ENCODE results near the gene LACTBL1.
A peak's percentile ranks its signal among the peaks of the same experiment; 100 is the strongest.
"Not testable (repeated sequence)": the region's sequence is repeated elsewhere in the genome, so short reads cannot be mapped to it uniquely, and the experiment has no call there.

Gene LACTBL1

DNA sequence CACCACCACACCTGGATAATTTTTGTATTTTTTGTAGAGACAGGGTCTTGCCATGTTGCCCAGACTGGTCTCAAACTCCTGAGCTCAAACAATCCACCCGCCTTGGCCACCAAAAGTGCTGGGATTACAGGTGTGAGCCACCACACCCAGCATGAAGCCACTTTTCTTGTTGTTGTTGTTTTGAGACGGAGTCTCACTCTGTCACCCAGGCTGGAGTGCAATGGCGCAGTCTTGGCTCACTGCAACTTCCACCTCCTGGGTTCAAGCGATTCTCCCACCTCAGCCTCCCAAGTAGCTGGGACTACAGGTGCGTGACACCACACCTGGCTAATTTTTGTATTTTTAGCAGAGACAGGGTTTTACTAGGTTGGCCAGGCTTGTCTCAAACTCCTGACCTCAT lies 27.5 kb downstream of the LACTBL1 start:
- DNase-seq: not testable (repeated sequence)

- no peak for DNase-seq
These were observed 28.2 kb downstream of the LACTBL1 start for GRCh38 chr1:22944346-22945055.

DNA sequence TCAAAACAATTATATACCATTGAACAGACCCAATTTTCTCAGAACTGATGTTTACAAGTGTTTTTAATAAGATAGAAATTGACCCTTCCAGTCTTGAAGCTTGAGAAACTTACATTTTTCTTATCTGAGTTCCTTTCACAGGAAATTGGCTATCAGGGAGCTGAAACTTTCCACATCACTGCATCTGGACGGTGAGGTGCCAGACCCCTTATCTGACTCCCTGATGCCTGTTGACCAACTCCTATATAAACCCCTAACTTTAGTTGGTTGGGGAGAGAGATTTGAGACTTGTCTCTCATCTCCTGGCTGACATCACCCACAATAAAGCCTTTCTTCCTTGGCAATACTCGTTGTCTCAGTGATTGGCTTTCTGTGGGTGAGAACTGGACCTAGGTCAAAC lies 31.4 kb downstream of the LACTBL1 start:
- DNase-seq: no peak

GRCh38 chr1:22936681-22937080 lies 36.0 kb downstream of the LACTBL1 start:
- no peak for DNase-seq

- no peak for DNase-seq
These were observed 37.2 kb downstream of the LACTBL1 start for GRCh38 chr1:22935433-22935832.

- DNase-seq: no peak
These were observed 39.7 kb downstream of the LACTBL1 start for GRCh38 chr1:22932803-22933470.

GRCh38 chr1:22930240-22930912 lies 42.3 kb downstream of the LACTBL1 start:
- DNase-seq: peak in 28 of 56 donors; percentile 8 to 63 (median 24)

DNA sequence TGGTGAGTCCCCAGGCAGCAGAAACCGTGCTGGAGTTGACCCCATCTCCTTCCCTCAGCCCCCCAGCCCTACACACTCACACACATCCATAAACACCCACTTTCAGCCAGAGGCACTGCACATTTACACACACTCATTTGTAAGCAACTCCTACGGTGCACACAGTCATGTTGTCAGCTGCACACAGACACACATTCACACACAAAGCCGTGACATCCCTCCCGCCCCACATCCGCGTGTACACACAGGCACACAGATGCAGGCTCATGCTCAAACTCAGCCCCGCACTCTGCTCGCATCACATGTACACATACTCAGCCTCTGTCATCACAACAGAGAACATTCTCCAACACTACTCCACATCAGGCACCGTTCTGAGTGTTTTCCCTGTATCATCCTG lies 47.6 kb downstream of the LACTBL1 start:
- DNase-seq: peak in 3 of 56 donors; percentile 5 to 7 (median 6)

DNA sequence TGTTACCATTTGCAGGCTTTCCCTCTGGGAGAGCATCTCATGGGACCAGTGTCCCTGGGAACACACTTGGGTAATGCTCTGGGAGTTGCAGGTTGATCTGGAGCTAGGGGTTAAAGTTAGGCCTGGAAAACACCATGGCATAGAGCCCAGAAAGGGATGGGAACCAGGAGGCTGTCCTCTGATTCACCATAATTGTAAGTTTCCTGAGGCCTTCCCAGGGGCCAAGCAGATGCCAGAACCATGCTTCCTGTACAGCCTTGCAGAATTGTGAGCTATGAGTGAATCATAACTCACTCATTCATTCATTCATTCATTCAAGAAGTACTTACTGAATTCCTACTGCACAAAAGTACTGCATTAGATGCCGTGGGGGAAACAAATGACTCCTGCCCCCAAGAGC lies 50.0 kb downstream of the LACTBL1 start:
- no peak for DNase-seq

DNA sequence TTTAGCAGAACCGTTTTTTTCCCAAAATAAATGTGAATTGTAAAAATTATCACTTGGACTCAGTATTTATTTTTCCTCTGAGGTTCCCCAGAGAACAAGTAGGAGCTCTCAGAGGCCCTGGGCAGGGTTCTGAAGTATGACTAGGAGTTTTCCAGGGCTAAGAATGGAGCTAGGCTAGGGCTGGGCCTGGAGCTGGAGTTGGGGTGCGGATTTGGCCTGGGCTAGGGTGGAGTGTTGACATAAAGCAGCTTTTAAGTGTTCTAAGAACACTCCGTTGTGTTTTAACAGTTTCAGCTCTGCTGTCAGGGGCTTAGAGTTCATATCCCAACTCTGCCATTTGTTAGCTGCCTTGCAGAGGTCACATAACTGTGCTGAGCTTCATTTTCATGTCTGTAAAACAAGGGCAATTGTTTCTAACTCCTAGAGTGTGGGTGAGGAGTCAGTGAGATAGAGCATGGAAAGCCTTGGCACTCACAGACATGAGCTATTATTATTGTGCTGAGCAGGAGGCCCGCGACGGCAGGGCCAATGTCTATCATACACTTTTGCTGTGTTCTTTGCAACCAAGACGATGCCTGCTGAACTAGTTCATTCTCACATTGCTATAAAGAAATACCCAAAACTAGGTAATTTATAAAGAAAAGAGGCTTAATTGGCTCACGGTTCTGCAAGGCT lies 51.1 kb downstream of the LACTBL1 start:
- DNase-seq: no peak

DNA sequence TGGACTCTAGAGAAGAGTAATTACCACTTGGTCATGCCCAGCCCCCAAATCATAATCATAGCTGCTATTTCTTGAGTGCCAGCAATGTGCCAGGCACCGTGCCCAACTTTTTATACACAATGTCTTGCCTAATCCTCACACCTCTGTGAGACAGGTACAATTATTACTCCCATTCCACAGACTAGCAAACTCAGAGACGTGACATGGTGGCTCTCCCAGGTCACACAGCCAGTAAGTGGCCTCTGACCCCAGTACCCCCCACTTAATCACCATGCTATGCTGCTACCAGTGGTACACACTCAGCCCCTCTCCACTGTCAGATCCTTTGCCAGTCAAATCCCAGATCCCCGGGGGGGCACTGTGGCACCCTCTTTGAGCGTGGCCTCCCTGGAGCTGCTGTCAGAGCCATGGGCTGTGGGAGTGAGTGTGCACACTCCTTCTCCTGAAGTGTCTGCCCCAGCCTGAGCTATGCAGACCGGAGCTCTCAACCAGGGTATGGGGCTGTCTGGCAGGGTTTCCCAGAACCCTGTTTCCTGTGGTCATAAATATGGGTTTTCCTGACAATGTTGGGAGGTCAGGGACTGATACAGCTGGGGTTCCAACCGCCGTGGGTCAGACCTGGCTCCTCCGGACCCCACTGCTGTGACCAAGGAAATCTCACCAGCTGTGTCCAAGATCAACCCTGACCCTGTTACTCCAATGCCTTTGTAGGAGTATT lies 51.8 kb downstream of the LACTBL1 start:
- no peak for DNase-seq

DNA sequence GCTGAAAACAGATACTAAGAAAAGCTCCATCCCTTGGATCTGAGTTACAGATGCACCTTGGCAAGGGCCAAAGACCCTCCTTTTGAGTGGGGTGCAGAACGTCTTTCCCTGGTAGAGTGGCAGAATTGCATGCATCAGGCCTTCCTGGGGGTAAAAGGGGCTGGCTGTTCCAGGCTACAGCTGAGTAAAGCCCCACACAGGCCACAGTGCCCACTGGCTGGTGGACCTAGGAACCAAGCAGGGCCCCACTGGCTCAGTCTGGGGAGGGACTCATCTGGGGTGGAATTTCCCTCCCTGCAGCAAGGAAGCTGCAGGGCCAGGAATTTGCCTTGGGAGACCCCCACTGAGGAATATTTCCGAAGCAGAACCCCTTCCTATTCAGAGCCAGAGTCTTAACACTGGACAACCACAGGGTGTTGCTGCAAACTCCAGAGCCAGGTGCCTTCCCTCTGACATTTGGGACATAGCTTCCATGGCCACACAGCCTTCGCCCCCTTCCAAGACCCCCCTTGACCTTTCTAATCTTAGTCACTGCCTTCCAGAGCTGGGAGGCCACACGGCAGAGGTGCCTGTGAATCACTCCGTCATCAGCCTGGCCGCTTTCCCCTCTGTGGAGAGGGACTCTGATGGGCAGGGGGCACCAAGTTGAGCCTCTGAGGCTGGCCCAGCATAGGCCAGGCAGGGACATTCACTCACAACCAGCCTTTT lies 52.5 kb downstream of the LACTBL1 start:
- no peak for DNase-seq

GRCh38 chr1:22919341-22920025 lies 53.2 kb downstream of the LACTBL1 start:
- no peak for DNase-seq

DNA sequence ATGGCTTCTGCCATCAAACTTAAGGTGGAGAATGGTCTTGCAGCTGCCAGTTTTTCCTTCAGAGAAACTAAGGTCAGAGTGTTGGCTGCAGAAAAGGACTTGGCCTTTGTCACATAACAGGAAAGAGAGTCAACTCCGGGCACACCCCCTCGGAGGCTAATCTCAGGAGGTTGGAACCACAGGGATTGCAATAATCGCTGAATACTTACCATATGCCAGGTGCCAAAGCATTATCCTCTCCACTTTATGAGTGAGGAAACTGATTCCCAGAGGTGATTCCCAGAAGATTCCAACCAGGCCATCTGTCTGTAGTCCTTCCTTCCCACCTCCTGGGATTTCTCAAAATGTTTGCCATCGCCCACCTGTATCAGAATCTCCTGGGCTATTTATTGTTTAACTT lies 54.0 kb downstream of the LACTBL1 start:
- no peak for DNase-seq

DNA sequence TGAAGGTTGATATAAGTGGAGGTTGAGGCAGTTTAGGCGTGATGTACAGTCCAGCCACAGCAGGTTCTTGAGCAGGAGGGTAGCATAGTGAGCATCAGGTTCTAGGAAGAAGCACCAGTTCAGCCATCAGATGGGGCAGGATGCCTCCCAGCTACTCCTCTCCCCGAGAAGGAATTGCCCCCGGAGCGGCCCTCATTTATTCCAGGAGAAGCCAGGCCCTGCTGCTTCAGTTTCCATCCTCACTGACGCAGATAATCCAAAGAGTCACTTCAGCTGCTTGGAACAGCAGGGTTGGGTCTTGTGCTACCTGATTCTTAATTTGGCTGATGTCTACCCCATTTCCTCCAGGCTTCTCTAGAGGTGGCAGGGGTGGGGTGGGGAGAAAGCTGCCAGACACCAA lies 54.7 kb downstream of the LACTBL1 start:
- DNase-seq: no peak

DNA sequence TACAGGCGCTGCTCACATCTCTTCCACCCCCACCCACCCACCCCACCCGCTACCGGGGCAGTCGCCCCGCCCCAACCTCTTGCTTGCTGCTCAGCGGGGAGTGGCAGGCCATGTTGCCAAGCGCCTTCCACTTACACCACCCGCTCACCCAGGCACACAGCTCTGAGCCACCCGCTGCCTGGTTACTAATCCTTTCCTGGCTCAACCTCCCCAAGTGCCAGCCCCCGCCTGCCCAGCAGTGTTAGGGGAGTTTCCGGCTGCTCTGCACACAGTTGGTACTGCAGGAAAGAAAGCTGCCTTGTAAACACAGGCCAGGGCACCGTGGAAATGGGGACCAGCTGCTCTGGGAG lies 56.2 kb downstream of the LACTBL1 start:
- DNase-seq: peak in 42 of 56 donors; percentile 5 to 73 (median 42)

DNA sequence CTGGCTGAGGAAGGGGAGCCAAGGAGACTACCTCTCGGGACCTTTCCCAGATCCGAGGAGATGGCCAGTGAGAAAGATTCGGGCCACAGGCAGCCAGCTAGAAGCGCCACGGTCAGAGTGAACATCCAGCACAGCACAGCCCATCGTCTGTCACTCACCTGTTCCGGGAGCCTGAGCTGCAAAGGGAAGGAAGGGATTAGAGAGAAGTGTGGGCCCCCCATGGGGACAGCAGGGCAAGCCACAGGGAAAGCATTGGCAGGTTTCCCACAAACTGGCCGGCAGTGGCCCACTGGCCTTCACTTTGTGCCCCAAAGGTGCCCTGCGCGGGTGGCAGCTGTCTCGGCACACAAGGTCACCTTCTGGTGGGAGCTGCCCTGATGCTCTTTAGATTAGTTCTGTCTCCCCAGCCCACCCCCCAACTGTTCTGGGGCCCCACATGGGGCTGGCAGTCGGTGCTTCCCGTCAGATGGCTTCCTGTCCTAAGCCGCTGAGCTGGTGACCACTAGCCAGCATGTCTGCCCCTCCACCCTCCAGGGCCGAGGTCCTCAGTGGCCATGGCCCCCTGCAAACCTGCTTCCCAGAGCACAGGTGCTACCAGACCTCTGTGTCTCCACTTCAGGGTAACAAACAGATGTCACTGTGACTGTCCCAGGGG lies 56.7 kb downstream of the LACTBL1 start:
- DNase-seq: no peak

- no peak for DNase-seq
These were observed 57.4 kb downstream of the LACTBL1 start for GRCh38 chr1:22915231-22915630.

DNA sequence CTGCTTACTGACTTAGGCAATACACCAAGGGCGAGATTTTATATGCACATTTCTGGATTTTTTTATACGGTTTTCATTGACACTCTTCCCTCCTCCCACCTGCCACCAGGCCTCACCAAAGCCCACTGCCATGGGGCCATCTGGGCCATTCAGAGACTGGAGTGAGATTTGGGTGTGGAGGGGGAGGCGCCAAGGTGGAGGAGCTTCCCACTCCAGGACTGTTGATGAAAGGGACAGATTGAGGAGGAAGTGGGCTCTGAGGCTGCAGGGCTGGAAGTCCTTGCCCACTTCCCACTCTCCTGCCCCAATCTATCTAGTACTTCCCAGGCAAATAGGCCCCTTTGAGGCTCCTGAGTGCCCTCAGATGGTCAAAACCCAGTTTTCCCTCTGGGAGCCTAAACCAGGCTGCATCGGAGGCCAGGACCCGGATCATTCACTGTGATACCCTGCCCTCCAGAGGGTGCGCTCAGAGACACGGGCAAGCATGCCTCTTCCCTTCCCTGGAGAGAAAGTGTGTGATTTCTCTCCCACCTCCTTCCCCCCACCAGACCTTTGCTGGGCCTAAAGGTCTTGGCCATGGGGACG lies 57.9 kb downstream of the LACTBL1 start:
- DNase-seq: no peak

All from amygdala (tissue), 56 donors.